HepG2 (cell line): ENCODE data around the gene TSPAN11. TPM values are rescaled to one million over a fixed set of nuclear protein-coding genes. Genes with fewer than 3 reads are reported as not detected.

ENCODE experiments used
- ATM ChIP-seq: fragments of 450-650 bp; IDR thresholded peaks from 2 replicates; pipeline ENCODE4 v1.7.1; 2017; ENCODE audit warnings: mild to moderate bottlenecking, borderline replicate concordance
- ATRX ChIP-seq: sonication (generic); formaldehyde crosslinking; IDR thresholded peaks from 2 replicates; pipeline ENCODE4 v1.4.0; 2020; ENCODE audit warnings: missing genetic modification reagents, borderline replicate concordance
- CEBPG ChIP-seq: IDR thresholded peaks from 2 replicates; pipeline ENCODE4 v1.6.1; 2016
- ERF ChIP-seq: IDR thresholded peaks from 2 replicates; pipeline ENCODE4 v1.6.1; 2018; ENCODE audit warnings: missing biosample characterization, missing genetic modification reagents
- GPN1 ChIP-seq: sonication (generic); formaldehyde crosslinking; IDR thresholded peaks from 2 replicates; pipeline ENCODE4 v1.5.1; 2020; ENCODE audit warnings: missing genetic modification reagents, borderline replicate concordance
- HNF4G ChIP-seq, 2 experiments: sonication (generic) in 1 of 2; formaldehyde crosslinking in 1 of 2; IDR thresholded peaks; 2 replicates each; pipeline versions ENCODE4 v1.4.0 to v1.6.1; 2011 to 2020; ENCODE audit warnings: borderline replicate concordance in 2 of 2, low read depth in 2 of 2, mild to moderate bottlenecking in 2 of 2, low read length in 1 of 2, missing genetic modification reagents in 1 of 2, moderate library complexity in 1 of 2
- NR1H2 ChIP-seq: sonication (generic); formaldehyde crosslinking; IDR thresholded peaks from 2 replicates; pipeline ENCODE4 v1.8.1; 2022; ENCODE audit warnings: low read depth, missing genetic modification reagents, borderline replicate concordance
- REL ChIP-seq: sonication (generic); formaldehyde crosslinking; conservative IDR thresholded peaks from 2 replicates; pipeline ENCODE4 v1.8.0; 2022; ENCODE audit warnings: mild to moderate bottlenecking, missing genetic modification reagents, moderate library complexity
- ZBTB38 ChIP-seq: sonication (generic); formaldehyde crosslinking; IDR thresholded peaks from 2 replicates; pipeline ENCODE4 v1.5.1; 2020; ENCODE audit warnings: mild to moderate bottlenecking, missing genetic modification reagents
- ZNF329 ChIP-seq: sonication (generic); formaldehyde crosslinking; IDR thresholded peaks from 2 replicates; pipeline ENCODE4 v1.9.0; 2021; ENCODE audit warnings: low read depth, mild to moderate bottlenecking, missing genetic modification reagents
- ZNF652 ChIP-seq: IDR thresholded peaks from 2 replicates; pipeline ENCODE4 v1.6.1; 2016; ENCODE audit warnings: low read depth, borderline replicate concordance
- ZNF7 ChIP-seq: IDR thresholded peaks from 2 replicates; pipeline ENCODE4 v1.6.1; 2016; ENCODE audit warnings: missing biosample characterization, missing genetic modification reagents
- polyA plus RNA-seq, 8 experiments: library from polyadenylated mRNA; depleted of rRNA in 3 of 8; stranded (reverse) in 7 of 8; unstranded in 1 of 8; fragments of >200 nt; fragmentation: Illumina TruSeq in 4 of 8; extraction: Trizol in 4 of 8; gene quantifications; 2 replicates each; pipeline versions ENCODE4 v1.2.1 to v1.2.3, GENCODE V29; 2011 to 2016; ENCODE audit warnings: low read depth in 4 of 8, missing spikeins in 1 of 8, mixed read lengths in 1 of 8; ENCODE audit not compliant: insufficient read depth in 1 of 8
- total RNA-seq, 5 experiments: library from RNA; depleted of rRNA; stranded (reverse); fragments of >200 nt; fragmentation: Illumina TruSeq; extraction: Trizol; gene quantifications; 2 replicates each; pipeline ENCODE4 v1.2.3, GENCODE V29; 2016; ENCODE audit warnings: low read depth in 1 of 5
- TF ChIP-seq, protein P1 (sequence below): sonication (generic); IDR thresholded peaks from 2 replicates; pipeline ENCODE4 v1.6.1; 2016; ENCODE audit warnings: low read depth, borderline replicate concordance
- TF ChIP-seq, protein P2 (sequence below): sonication (generic); formaldehyde crosslinking; IDR thresholded peaks from 2 replicates; pipeline ENCODE4 v1.8.0; 2022; ENCODE audit warnings: mild to moderate bottlenecking, missing genetic modification reagents, moderate library complexity
- TF ChIP-seq, protein P3 (sequence below): sonication (generic); formaldehyde crosslinking; IDR thresholded peaks from 2 replicates; pipeline ENCODE4 v1.4.0; 2020; ENCODE audit warnings: mild to moderate bottlenecking, missing genetic modification reagents

Gene TSPAN11
- total and polyA plus RNA-seq, 2 of the 13 experiments (the other 11 are each of a cell fraction or from before 2014, with no cell fraction given) = 0.01 to 0.07 TPM

DNA sequence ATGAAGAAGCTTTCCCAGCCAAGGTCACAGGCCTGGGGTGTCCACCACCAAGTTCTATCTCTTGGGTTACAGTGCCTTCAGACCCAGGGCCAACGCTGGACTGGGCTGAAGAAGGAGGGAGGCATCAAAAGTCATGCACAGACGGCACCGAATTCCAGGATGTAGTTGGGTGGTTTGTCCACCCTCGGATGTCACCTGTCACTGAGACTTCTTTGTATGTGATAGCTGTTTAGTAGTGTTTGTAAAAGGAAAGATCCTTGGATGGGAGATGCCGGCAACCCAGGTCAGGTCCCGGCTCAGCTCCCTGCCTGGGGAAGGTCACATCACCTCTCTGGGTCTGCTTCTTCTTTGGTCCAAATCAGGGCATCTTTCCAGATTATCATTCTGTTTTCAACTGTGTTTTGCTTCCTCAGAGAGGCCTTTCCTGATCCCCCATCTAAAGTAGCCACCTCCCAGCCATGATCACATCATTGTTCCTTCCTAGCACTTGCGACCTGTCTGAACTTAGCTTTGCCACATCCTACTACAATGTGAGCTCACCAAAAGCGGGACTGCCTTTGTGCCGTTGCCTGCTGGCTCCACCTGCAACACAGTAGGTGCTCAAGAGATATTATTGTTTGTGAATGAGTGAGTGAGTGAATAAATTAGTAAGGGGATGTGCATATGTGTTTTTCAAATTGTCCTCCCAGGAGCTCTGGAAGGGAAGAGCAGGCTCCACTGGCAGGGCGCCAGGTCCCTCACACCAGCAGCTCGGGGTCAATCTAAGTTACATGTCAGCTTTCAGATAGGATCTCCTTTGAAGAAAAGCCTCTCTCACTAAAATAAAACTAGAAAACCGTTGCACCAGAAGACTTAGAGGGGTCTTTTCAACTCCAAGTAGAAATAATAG is 2.1 kb downstream of the TSPAN11 start (continued):
- TF ChIP-seq, protein P1, sequence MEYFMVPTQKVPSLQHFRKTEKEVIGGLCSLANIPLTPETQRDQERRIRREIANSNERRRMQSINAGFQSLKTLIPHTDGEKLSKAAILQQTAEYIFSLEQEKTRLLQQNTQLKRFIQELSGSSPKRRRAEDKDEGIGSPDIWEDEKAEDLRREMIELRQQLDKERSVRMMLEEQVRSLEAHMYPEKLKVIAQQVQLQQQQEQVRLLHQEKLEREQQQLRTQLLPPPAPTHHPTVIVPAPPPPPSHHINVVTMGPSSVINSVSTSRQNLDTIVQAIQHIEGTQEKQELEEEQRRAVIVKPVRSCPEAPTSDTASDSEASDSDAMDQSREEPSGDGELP = no peak
- TF ChIP-seq ATRX (CRISPR knock-in tag) (no peak), ZNF7 (no peak), NR1H2 (CRISPR knock-in tag) (no peak), ERF (CRISPR knock-in tag) (no peak), GPN1 (no peak), REL (CRISPR knock-in tag) (no peak), ATM (no peak), ZNF329 (no peak), ZNF652 (CRISPR knock-in tag) (no peak), ZBTB38 (CRISPR knock-in tag) (no peak), HNF4G (IDR thresholded peaks at IDR 0.05; ENCODE audit: borderline replicate concordance, low read depth, low read length) (no peak), HNF4G (CRISPR knock-in tag; IDR thresholded peaks at IDR 0.05; ENCODE audit: borderline replicate concordance, low read depth) (no peak), CEBPG (CRISPR knock-in tag) (no peak)
- TF ChIP-seq, protein P2, sequence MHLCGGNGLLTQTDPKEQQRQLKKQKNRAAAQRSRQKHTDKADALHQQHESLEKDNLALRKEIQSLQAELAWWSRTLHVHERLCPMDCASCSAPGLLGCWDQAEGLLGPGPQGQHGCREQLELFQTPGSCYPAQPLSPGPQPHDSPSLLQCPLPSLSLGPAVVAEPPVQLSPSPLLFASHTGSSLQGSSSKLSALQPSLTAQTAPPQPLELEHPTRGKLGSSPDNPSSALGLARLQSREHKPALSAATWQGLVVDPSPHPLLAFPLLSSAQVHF = no peak
- TF ChIP-seq, protein P3, sequence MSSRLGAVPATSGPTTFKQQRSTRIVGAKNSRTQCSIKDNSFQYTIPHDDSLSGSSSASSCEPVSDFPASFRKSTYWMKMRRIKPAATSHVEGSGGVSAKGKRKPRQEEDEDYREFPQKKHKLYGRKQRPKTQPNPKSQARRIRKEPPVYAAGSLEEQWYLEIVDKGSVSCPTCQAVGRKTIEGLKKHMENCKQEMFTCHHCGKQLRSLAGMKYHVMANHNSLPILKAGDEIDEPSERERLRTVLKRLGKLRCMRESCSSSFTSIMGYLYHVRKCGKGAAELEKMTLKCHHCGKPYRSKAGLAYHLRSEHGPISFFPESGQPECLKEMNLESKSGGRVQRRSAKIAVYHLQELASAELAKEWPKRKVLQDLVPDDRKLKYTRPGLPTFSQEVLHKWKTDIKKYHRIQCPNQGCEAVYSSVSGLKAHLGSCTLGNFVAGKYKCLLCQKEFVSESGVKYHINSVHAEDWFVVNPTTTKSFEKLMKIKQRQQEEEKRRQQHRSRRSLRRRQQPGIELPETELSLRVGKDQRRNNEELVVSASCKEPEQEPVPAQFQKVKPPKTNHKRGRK (CRISPR knock-in tag) = no peak
- TF ChIP-seq, all 625 proteins: peak for 0
